HepG2 (cell line): ENCODE results near the gene HNRNPM. TPM values are rescaled to one million over a fixed set of nuclear protein-coding genes. Genes with fewer than 3 reads are reported as not detected.

Experiments
- ATAC-seq: fragments of 200-7000 bp; cut with Tn5 transposase; 3 replicates; pipeline ENCODE4 v1.9.1; 2020; ENCODE audit warnings: mild to moderate bottlenecking, moderate library complexity
- BruUV-seq: library from RNA; stranded (reverse); fragments of 400-500 nt; replicated peaks from 2 replicates; lab custom pipeline; 2021; lab: Mats Ljungman, UMichigan
- CTCF ChIA-PET: fragments of 300-600 bp; formaldehyde crosslinking; extraction: SDS; loops from one replicate; lab custom pipeline; 2021; ENCODE audit warnings: low total read pairs, inconsistent platforms, low intra/inter-chr PET ratio; lab: Yijun Ruan, JAX
- POLR2A ChIA-PET: fragments of 350-600 bp; sonication (Branson Sonifier 250); formaldehyde crosslinking; loops from one replicate; lab custom pipeline; 2020; ENCODE audit warnings: antibody characterized with exemption, inconsistent platforms; lab: Yijun Ruan, JAX
- DNase-seq: peaks from one replicate; pipeline ENCODE4 v3.0.0-alpha.2; 2015; ENCODE audit warnings: low spot score
- FAIRE-seq: peaks from 3 replicates; lab custom pipeline; 2011; peaks lifted over from hg19 to GRCh38; lab: Jason Lieb, UNC
- H2AFZ ChIP-seq: one replicate; pipeline ENCODE4 v1.6.1; 2011; ENCODE audit warnings: low read length, inconsistent platforms
- H3K27ac ChIP-seq: fragments of 300-600 bp; 3 replicates; pipeline ENCODE4 v1.8.0; 2011; ENCODE audit warnings: mixed run types, mild to moderate bottlenecking, mixed read lengths, low read length, inconsistent platforms; ENCODE audit not compliant: insufficient read depth; ENCODE audit errors: extremely low read length
- H3K27me3 ChIP-seq, 2 experiments: fragments of 200-600 bp in 1 of 2; 2 replicates in 1 of 2; 3 replicates in 1 of 2; pipeline versions ENCODE4 v1.6.0 to v1.8.0; 2011; ENCODE audit warnings: low read length in 2 of 2, mild to moderate bottlenecking in 2 of 2, moderate library complexity in 2 of 2, inconsistent platforms in 1 of 2; ENCODE audit not compliant: insufficient read depth in 2 of 2, control insufficient read depth in 1 of 2
- H3K36me3 ChIP-seq, 2 experiments: fragments of 200-600 bp in 1 of 2; replicated peaks in 1 of 2; 2 replicates in 1 of 2; 3 replicates in 1 of 2; pipeline versions ENCODE4 v1.5.1 to v1.8.0; 2011; ENCODE audit warnings: low read length in 2 of 2, inconsistent platforms in 1 of 2; ENCODE audit not compliant: insufficient read depth in 2 of 2, control insufficient read depth in 1 of 2
- H3K4me1 ChIP-seq: 2 replicates; pipeline ENCODE4 v1.5.1; 2012; ENCODE audit warnings: low read length, inconsistent platforms; ENCODE audit not compliant: insufficient read depth
- H3K4me2 ChIP-seq: 2 replicates; pipeline ENCODE4 v1.6.0; 2011; ENCODE audit warnings: low read depth, low read length, inconsistent platforms
- H3K4me3 ChIP-seq, 3 experiments: fragments of 200-600 bp in 1 of 3; sonication (generic), shearing (Covaris generic) in 1 of 3; replicated peaks in 1 of 3; 2 replicates each; pipeline ENCODE4 v1.5.1; 2011 to 2016; ENCODE audit warnings: low read length in 3 of 3, inconsistent platforms in 2 of 3, low read depth in 2 of 3, mild to moderate bottlenecking in 2 of 3, control low read depth in 1 of 3, mixed read lengths in 1 of 3; ENCODE audit not compliant: insufficient read depth in 1 of 3
- H3K79me2 ChIP-seq: one replicate; pipeline ENCODE4 v1.6.1; 2011; ENCODE audit warnings: low read length, inconsistent platforms; ENCODE audit not compliant: insufficient read depth
- H3K9ac ChIP-seq: 2 replicates; pipeline ENCODE4 v1.6.0; 2011; ENCODE audit warnings: mild to moderate bottlenecking, low read depth, low read length, inconsistent platforms; ENCODE audit not compliant: insufficient read depth
- H3K9me3 ChIP-seq: 2 replicates; pipeline ENCODE4 v1.5.1; 2012; ENCODE audit warnings: mild to moderate bottlenecking, low read length
- H4K20me1 ChIP-seq: 2 replicates; pipeline ENCODE4 v1.6.0; 2011; ENCODE audit warnings: inconsistent platforms, mild to moderate bottlenecking, low read length, moderate library complexity; ENCODE audit not compliant: insufficient read depth
- CC2D1A ChIP-seq: sonication (generic); formaldehyde crosslinking; IDR thresholded peaks from 2 replicates; pipeline ENCODE4 v1.8.1; 2023; ENCODE audit warnings: mild to moderate bottlenecking, missing genetic modification reagents
- CHCHD3 ChIP-seq: sonication (generic); formaldehyde crosslinking; IDR thresholded peaks from 2 replicates; pipeline ENCODE4 v1.8.0; 2022; ENCODE audit warnings: mild to moderate bottlenecking, missing genetic modification reagents, moderate library complexity
- EHMT2 ChIP-seq: fragments of 200-600 bp; sonication (generic); IDR thresholded peaks from 2 replicates; pipeline ENCODE4 v1.7.0; 2017; ENCODE audit warnings: antibody characterized with exemption, low read depth, low read length, borderline replicate concordance
- HOXA9 ChIP-seq: sonication (generic); formaldehyde crosslinking; IDR thresholded peaks from 2 replicates; pipeline ENCODE4 v1.8.1; 2022; ENCODE audit warnings: missing genetic modification reagents, mild to moderate bottlenecking, moderate library complexity, borderline replicate concordance
- KDM5B ChIP-seq: sonication (generic); formaldehyde crosslinking; IDR thresholded peaks from 2 replicates; pipeline ENCODE4 v1.4.0; 2020; ENCODE audit warnings: missing genetic modification reagents, mild to moderate bottlenecking, borderline replicate concordance
- MATR3 ChIP-seq: sonication (generic); formaldehyde crosslinking; IDR thresholded peaks from 2 replicates; pipeline ENCODE4 v1.4.0; 2020; ENCODE audit warnings: missing genetic modification reagents
- MIXL1 ChIP-seq: IDR thresholded peaks from 2 replicates; pipeline ENCODE4 v1.6.1; 2016
- SAFB2 ChIP-seq: sonication (generic); formaldehyde crosslinking; IDR thresholded peaks from 2 replicates; pipeline ENCODE4 v1.5.1; 2020; ENCODE audit warnings: missing genetic modification reagents, low read depth, mild to moderate bottlenecking, borderline replicate concordance
- THAP9 ChIP-seq: sonication (generic); formaldehyde crosslinking; IDR thresholded peaks from 2 replicates; pipeline ENCODE4; 2020; ENCODE audit warnings: missing genetic modification reagents, mild to moderate bottlenecking, borderline replicate concordance
- ZBTB46 ChIP-seq: sonication (generic); formaldehyde crosslinking; IDR thresholded peaks from 2 replicates; pipeline ENCODE4 v1.4.0; 2020; ENCODE audit warnings: mild to moderate bottlenecking, missing genetic modification reagents, borderline replicate concordance
- ZNF225 ChIP-seq: sonication (generic); formaldehyde crosslinking; IDR thresholded peaks from 2 replicates; pipeline ENCODE4 v1.4.0; 2020; ENCODE audit warnings: mild to moderate bottlenecking, missing genetic modification reagents
- ZNF550 ChIP-seq: sonication (generic); formaldehyde crosslinking; IDR thresholded peaks from 2 replicates; pipeline ENCODE4 v1.4.0; 2020; ENCODE audit warnings: mild to moderate bottlenecking, missing genetic modification reagents, borderline replicate concordance
- ZNF619 ChIP-seq: sonication (generic); formaldehyde crosslinking; IDR thresholded peaks from 2 replicates; pipeline ENCODE4 v1.4.0; 2020; ENCODE audit warnings: mild to moderate bottlenecking, missing genetic modification reagents
- ZNF790 ChIP-seq: sonication (generic); formaldehyde crosslinking; IDR thresholded peaks from 2 replicates; pipeline ENCODE4 v1.8.0; 2022; ENCODE audit warnings: missing genetic modification reagents, mild to moderate bottlenecking, borderline replicate concordance
- ZNF878 ChIP-seq: sonication (generic); formaldehyde crosslinking; IDR thresholded peaks from 2 replicates; pipeline ENCODE4 v1.8.1; 2023; ENCODE audit warnings: mild to moderate bottlenecking, missing genetic modification reagents, moderate library complexity
- ZSCAN31 ChIP-seq: sonication (generic); formaldehyde crosslinking; IDR thresholded peaks from 2 replicates; pipeline ENCODE4 v1.5.0; 2020; ENCODE audit warnings: low read depth, mild to moderate bottlenecking, missing genetic modification reagents
- WGBS: methylation state at CpG from one replicate; pipeline ENCODE4 v1.1.6; 2017; ENCODE audit warnings: low lambda C conversion rate; 5-methylcytosine and 5-hydroxymethylcytosine counted together
- in situ Hi-C: cut with HindIII; loops from 2 replicates; pipeline ENCODE4 v1.10.0; 2017; ENCODE audit warnings: low pct_unique_long_range_greater_than_20kb; ENCODE audit not compliant: extremely low pct_ligation_motif_present
- intact Hi-C: fragments of 100-400 bp; cut with micrococcal nuclease; formaldehyde crosslinking; loops from one replicate; pipeline ENCODE4 v1.10.0; 2022; ENCODE audit not compliant: unreplicated experiment
- polyA plus RNA-seq, 8 experiments: library from polyadenylated mRNA; depleted of rRNA in 3 of 8; stranded (reverse) in 7 of 8; unstranded in 1 of 8; fragments of >200 nt; fragmentation: Illumina TruSeq in 4 of 8; extraction: Trizol in 4 of 8; gene quantifications; 2 replicates each; pipeline versions ENCODE4 v1.2.1 to v1.2.3, GENCODE V29; 2011 to 2016; ENCODE audit warnings: low read depth in 4 of 8, missing spikeins in 1 of 8, mixed read lengths in 1 of 8; ENCODE audit not compliant: insufficient read depth in 1 of 8
- total RNA-seq, 5 experiments: library from RNA; depleted of rRNA; stranded (reverse); fragments of >200 nt; fragmentation: Illumina TruSeq; extraction: Trizol; gene quantifications; 2 replicates each; pipeline ENCODE4 v1.2.3, GENCODE V29; 2016; ENCODE audit warnings: low read depth in 1 of 5
- TF ChIP-seq, protein P1 (sequence below): sonication (generic); formaldehyde crosslinking; IDR thresholded peaks from 2 replicates; pipeline ENCODE4 v1.5.0; 2020; ENCODE audit warnings: mild to moderate bottlenecking, missing genetic modification reagents

HNRNPM gene
- total and polyA plus RNA-seq, 2 of the 13 experiments (the other 11 are each of a cell fraction or from before 2014, with no cell fraction given): 56.7 to 102 TPM

- H3K36me3 ChIP-seq: no peaks in the 10 kb centered on the region
- in situ Hi-C loops (no loop called here), intact Hi-C loops (no loop called here)
- peaks cover 42% of the 10 kb centered on the region for H3K4me1 ChIP-seq
- DNase-seq (no peak), FAIRE-seq (no peak), ATAC-seq (peak; percentile 65)
- no peaks in the 10 kb centered on the region for H3K79me2 ChIP-seq
- H2AFZ ChIP-seq: no peak overlapping the region
- POLR2A ChIA-PET: interaction anchor here (0.7 to 4.0 kb wide), 26 partner anchors 8 to 210 kb away, joined by 3 to 125 read pairs (median 6); partner anchors contain the start of genes HNRNPM, MARCHF2, NDUFA7 and NFILZ
- no peaks in the 10 kb centered on the region for H4K20me1 ChIP-seq
- no TSS peak for BruUV-seq
- 55% methylated on average over 11 of the region's 19 CpGs for WGBS
- H3K27ac ChIP-seq: peak overlapping the region; percentile 94
- H3K27me3 ChIP-seq: 0 out of 5 replicates have a peak, but pooled peaks cover 0 to 2% of the 10 kb centered on the region in 2 experiments
- H3K9ac ChIP-seq: peak overlapping the region; percentile 96
- H3K4me2 ChIP-seq: peak overlapping the region; percentile 99
- H3K9me3 ChIP-seq: no peaks in the 10 kb centered on the region
- CTCF ChIA-PET: no interaction called here
- H3K4me3 ChIP-seq: peak overlapping the region; percentile 89 to 95 (median 90)
- TF ChIP-seq CHCHD3 (CRISPR knock-in tag) (no peak), MIXL1 (CRISPR knock-in tag) (no peak), HOXA9 (no peak), ZSCAN31 (0 out of 2 replicates have a peak, but pooled peaks have one; percentile 10), ZNF225 (CRISPR knock-in tag) (peak; percentile 16; the same call in 1 of the 2 replicates), KDM5B (no peak), ZNF550 (0 out of 2 replicates have a peak, but pooled peaks have one; percentile 21), ZNF878 (CRISPR knock-in tag) (0 out of 2 replicates have a peak, but pooled peaks have one; percentile 23), THAP9 (CRISPR knock-in tag) (peak; percentile 51; the same call in 1 of the 2 replicates), ZBTB46 (CRISPR knock-in tag) (no peak), MATR3 (CRISPR knock-in tag) (no peak), CC2D1A (CRISPR knock-in tag) (no peak), EHMT2 (no peak), ZNF619 (CRISPR knock-in tag) (no peak), ZNF790 (CRISPR knock-in tag) (0 out of 2 replicates have a peak, but pooled peaks have one; percentile 69), SAFB2 (no peak)
- TF ChIP-seq, protein P1, sequence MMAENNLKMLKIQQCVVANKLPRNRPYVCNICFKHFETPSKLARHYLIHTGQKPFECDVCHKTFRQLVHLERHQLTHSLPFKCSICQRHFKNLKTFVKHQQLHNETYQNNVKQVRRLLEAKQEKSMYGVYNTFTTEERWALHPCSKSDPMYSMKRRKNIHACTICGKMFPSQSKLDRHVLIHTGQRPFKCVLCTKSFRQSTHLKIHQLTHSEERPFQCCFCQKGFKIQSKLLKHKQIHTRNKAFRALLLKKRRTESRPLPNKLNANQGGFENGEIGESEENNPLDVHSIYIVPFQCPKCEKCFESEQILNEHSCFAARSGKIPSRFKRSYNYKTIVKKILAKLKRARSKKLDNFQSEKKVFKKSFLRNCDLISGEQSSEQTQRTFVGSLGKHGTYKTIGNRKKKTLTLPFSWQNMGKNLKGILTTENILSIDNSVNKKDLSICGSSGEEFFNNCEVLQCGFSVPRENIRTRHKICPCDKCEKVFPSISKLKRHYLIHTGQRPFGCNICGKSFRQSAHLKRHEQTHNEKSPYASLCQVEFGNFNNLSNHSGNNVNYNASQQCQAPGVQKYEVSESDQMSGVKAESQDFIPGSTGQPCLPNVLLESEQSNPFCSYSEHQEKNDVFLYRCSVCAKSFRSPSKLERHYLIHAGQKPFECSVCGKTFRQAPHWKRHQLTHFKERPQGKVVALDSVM (CRISPR knock-in tag): peak; percentile 31; the same call in 1 of the 2 replicates
Measured at GRCh38 chr19:8513036-8513686, 68.4 kb downstream of the HNRNPM start.
